ENCODE data around the gene PLXNC1.
A peak's percentile ranks its signal among the peaks of the same experiment; 100 is the strongest.

The PLXNC1 gene

DNA sequence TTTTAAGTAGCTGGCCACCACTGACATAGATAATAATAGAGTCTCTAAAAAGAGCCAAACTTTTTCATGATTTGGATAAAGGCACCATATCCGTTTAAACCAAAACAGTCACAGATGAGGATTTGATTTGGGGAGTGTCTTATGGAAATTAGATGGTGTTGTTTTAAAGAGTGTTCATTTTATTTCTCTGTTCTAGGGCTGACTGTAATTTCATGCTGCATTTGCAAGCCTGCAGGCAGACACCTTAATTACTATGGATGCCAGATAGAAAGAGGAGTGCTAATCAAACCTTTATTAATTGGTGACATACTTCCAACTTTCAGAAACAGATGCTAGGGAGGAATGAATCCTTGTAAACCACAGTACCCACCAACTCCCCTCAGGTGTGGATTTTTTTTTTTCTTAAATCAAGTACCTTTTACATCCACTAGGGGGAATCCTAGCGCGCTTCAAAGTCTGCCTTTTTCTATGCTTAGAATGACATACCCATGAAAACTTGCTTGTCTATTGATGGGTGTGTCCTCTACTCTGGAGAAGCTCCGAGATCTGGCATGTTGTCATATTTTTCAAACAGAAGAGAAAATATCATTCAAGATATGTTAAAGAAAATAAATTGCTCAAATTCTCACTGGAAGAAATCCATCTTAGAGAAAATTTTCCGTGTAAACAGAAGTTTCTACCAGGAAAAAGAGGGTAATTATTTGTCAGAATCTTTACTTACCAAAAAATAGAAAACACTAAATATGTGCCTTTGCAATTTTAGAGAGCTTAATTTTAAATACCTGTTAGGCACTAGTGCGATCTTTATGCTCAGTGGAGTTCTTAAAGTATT is 14.2 kb upstream of the PLXNC1 start:
- TF ChIP-seq CTCF (conservative IDR thresholded peaks at IDR 0.05): peak; percentile 80
- TF ChIP-seq ZFX (IDR thresholded peaks at IDR 0.05): no peak
- H3K27ac ChIP-seq: no peak overlapping the region

DNA sequence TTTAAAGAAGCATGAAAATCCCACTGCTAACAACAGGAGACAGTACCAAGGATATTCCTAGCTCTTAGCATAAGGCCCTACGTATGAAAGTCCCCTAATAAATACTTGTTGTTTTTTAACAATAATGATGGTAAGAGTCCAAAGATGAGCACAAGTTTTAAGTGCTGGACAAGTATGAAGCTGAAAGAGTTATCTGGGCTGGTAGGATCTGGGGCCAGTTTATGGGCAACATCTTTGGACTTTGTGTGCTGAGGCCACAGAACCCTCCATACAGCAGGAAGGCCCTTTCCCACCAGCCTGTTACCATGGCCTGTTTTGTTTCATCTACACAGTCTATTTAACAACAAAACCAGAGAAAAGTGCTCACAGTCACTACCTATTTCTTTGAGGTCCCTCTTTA is 12.5 kb upstream of the PLXNC1 start:
- no peak for TF ChIP-seq ZFX (IDR thresholded peaks at IDR 0.05)
- no peak for TF ChIP-seq CTCF (conservative IDR thresholded peaks at IDR 0.05)
- H3K27ac ChIP-seq: no peak overlapping the region

DNA sequence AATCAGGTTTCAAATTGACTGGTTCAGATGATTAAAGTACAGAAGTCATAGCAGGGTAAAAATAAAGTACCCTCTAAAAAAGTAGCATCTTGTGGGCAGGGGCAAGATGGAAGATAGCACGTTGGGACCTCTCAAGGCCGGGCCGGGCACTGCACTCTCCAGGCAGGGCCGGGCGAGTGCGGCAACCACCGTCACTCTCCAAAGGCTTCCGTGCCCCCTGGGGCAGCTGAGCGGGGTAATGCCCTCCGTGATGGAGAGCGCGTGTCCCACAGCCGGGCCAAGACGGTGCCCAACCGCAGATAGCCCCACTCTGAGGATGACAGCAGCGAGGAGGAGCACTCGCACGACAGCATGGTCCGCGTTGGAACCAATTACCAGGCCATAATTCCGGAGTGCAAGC is 8.6 kb upstream of the PLXNC1 start:
- TF ChIP-seq CTCF (conservative IDR thresholded peaks at IDR 0.05): no peak
- no peak overlapping the region for H3K27ac ChIP-seq

DNA sequence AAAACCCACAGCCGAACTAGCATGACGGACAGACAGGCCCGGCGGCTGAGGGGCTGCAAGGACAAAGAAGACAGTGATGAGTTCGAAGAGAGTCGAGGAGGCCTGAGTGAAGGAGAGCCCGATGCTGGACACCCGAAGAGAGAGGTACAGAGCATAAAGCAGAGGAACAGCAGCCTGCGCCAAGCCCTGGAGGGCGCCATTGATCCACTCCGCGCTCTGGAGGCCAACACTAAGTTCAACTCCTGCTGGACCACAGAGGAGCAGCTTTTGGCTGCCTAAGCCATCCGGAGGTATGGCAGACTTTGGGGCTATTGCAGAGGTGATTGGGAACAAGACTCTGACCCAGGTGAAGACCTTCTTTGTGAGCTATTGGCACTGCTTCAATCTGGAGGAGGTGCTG is 7.8 kb upstream of the PLXNC1 start:
- no peak overlapping the region for H3K27ac ChIP-seq
- TF ChIP-seq ZFX (IDR thresholded peaks at IDR 0.05) (no peak), CTCF (conservative IDR thresholded peaks at IDR 0.05) (peak; percentile 24; the same call in 1 of the 2 replicates)

- H3K27ac ChIP-seq: no peak overlapping the region
- TF ChIP-seq CTCF (conservative IDR thresholded peaks at IDR 0.05) (no peak), ZFX (IDR thresholded peaks at IDR 0.05) (no peak)
Observed at GRCh38 chr12:94141004-94141764, 7.2 kb upstream of the PLXNC1 start.

GRCh38 chr12:94141892-94142291 is 6.5 kb upstream of the PLXNC1 start:
- no peak overlapping the region for H3K27ac ChIP-seq
- TF ChIP-seq ZFX (IDR thresholded peaks at IDR 0.05): no peak

DNA sequence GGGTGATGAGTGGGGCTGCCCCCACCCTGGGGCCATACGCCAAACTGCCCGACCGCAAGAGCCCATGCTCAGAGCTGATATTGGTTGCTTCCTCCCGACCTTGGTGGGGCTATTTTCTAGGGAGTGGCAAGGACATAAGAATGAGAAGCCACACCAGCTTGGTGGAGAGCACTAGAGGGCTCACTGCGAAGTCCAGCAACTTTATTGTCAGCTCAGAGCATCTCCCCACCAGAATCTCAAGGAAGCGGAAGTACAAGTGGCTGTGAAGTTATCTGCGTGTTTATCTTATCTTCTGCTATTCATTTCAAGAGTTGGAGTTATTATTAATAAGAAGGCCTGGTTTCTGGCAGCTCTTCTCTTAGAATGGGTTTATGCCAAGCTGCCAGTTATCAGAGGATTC is 4.9 kb upstream of the PLXNC1 start:
- TF ChIP-seq CTCF (conservative IDR thresholded peaks at IDR 0.05) (no peak), ZFX (IDR thresholded peaks at IDR 0.05) (no peak)
- no peak overlapping the region for H3K27ac ChIP-seq
